G401.6 (cell line): Measurements from ENCODE around the gene SCD5.

Source experiments
- FAIRE-seq: peaks from 2 replicates; lab custom pipeline; 2012; peaks lifted over from hg19 to GRCh38; lab: Jason Lieb, UNC

Gene SCD5

GRCh38 chr4:82792912-82793649, 5.5 kb downstream of the SCD5 start:
- FAIRE-seq: no peak

GRCh38 chr4:82791179-82791578, 7.4 kb downstream of the SCD5 start:
- no peak for FAIRE-seq

GRCh38 chr4:82790060-82790660, 8.4 kb downstream of the SCD5 start:
- no peak for FAIRE-seq

GRCh38 chr4:82789025-82789776, 9.4 kb downstream of the SCD5 start:
- no peak for FAIRE-seq

GRCh38 chr4:82787342-82787741, 11.3 kb downstream of the SCD5 start:
- FAIRE-seq: no peak

- FAIRE-seq: no peak
These were observed 11.8 kb downstream of the SCD5 start for GRCh38 chr4:82786828-82787227.

- FAIRE-seq: no peak
These were observed 12.8 kb downstream of the SCD5 start for GRCh38 chr4:82785611-82786400.

GRCh38 chr4:82784681-82785610, 13.7 kb downstream of the SCD5 start:
- no peak for FAIRE-seq

GRCh38 chr4:82782626-82783345, 15.8 kb downstream of the SCD5 start:
- FAIRE-seq: no peak

GRCh38 chr4:82780752-82781231, 17.8 kb downstream of the SCD5 start:
- no peak for FAIRE-seq

GRCh38 chr4:82780170-82780751, 18.3 kb downstream of the SCD5 start:
- FAIRE-seq: no peak

- FAIRE-seq: no peak
These were observed 19.6 kb downstream of the SCD5 start for GRCh38 chr4:82779032-82779431.

- FAIRE-seq: no peak
These were observed 20.6 kb downstream of the SCD5 start for GRCh38 chr4:82777857-82778525.

- no peak for FAIRE-seq
These were observed 21.6 kb downstream of the SCD5 start for GRCh38 chr4:82776925-82777542.

GRCh38 chr4:82775243-82775642, 23.4 kb downstream of the SCD5 start:
- no peak for FAIRE-seq

GRCh38 chr4:82774711-82775171, 23.9 kb downstream of the SCD5 start:
- no peak for FAIRE-seq

- no peak for FAIRE-seq
These were observed 25.5 kb downstream of the SCD5 start for GRCh38 chr4:82773057-82773456.

- FAIRE-seq: no peak
These were observed 28.0 kb downstream of the SCD5 start for GRCh38 chr4:82770607-82771006.

- peak; percentile 33 for FAIRE-seq
These were observed 33.5 kb downstream of the SCD5 start for GRCh38 chr4:82765134-82765533.
